Measurements from ENCODE around the gene CRAMP1. TPM values are rescaled to one million over a fixed set of nuclear protein-coding genes. Genes with fewer than 3 reads are reported as not detected.

CRAMP1 gene
- total RNA-seq, 1 donor from 2014 or later = 18.4 TPM

DNA sequence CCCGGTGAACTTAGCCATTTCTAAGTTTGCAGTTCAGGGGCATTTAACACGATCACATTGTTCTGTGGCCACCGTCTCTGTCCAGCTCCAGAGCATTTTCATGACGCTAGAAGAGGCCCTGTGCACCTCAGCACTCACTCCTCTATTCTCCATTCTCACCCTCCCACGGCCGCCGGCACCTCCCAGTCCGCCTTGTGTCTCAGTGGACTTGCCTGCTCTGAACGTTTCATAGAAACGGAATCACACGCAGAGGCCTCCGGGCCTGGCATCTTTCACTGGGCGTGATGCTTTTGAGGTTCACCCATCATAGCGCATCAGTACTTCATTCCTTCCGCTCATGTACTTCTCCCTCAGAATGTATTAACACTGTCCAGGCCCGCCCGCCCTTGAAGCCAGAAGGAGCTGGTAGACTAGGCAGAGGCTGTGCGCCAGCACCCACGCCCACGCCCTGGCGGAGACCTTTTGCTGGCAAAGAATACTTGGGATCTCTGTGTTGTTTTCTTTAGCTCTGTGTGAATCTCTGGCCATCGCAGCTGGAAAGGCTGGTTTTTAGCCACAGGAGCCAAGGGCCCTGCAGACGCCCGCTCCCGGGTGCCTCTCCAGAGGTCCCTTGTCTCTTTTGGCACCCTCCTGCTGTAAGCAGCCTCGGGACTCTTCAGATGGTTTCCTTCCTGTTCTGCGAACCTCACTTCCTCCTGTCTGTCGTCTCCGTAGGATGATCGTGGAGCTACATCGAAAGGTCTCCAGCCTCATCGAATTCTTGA lies 42.5 kb downstream of the CRAMP1 start:
- DNase-seq (ENCODE audit: extremely low read depth, low read depth, low spot score) = no peak

GRCh38 chr16:1655269-1655807 lies 43.2 kb downstream of the CRAMP1 start:
- DNase-seq (ENCODE audit: extremely low read depth, low read depth, low spot score) = no peak

GRCh38 chr16:1655909-1656807 lies 44.0 kb downstream of the CRAMP1 start:
- DNase-seq (ENCODE audit: extremely low read depth, low read depth, low spot score) = no peak

DNA sequence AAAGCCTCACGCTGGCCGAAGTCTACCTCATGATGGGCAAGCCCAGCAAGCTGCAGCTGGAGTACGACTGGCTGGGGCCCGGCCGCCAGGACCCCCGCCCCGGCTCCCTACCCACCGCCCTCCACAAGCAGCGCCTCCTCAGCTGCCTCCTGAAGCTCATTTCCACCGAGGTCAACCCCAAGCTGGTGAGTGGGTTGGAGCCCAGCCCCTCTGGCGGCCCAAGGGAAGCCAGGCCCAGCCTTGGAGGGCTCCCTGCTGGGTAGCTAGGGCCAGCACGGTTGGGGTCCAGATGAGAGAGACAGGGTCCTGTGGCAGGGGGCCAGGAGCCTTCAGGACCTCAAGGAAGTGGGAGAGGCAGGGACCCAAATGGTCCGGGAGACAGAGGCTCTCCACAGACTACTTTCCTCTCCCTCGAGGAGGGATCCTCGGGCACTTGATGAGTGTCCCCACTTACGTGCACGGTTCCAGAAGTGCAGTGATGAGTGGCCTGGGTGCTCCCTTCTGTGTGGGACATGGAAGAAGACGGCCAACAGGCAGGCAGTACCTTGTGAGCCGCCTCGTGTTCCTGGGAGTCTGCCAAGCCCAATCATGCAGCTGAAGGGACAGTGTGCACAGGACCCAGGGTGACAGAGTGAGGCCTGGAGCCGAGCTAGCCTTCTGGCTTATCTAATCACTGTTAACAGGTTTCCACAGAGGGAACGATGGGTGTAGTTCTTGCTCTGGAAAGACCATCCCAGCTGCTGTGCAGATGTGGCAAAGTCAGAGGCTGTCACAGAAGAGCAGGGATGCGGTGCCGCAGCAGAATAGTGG lies 44.9 kb downstream of the CRAMP1 start:
- DNase-seq (ENCODE audit: extremely low read depth, low read depth, low spot score) = no peak

DNA sequence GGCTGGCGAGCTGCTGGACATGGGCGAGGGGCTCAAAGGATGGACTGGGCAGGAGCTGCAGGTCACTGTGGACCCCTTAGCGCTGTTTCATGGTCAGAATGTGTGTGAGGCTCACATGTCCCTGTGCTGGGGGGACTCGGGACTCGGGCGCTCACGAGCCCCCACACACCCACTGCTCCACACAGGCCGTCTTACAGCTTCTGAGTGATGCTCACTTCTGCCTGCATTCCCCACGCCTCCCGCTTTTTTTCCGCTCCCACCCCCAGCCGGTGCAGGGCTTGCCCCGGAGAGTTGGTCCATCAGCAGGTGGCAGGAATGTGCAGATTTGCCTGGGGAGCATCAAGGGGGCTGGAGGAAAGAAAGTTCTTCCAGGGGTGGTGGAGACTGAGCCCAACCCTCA lies 45.7 kb downstream of the CRAMP1 start:
- DNase-seq (ENCODE audit: extremely low read depth, low read depth, low spot score) = no peak

DNA sequence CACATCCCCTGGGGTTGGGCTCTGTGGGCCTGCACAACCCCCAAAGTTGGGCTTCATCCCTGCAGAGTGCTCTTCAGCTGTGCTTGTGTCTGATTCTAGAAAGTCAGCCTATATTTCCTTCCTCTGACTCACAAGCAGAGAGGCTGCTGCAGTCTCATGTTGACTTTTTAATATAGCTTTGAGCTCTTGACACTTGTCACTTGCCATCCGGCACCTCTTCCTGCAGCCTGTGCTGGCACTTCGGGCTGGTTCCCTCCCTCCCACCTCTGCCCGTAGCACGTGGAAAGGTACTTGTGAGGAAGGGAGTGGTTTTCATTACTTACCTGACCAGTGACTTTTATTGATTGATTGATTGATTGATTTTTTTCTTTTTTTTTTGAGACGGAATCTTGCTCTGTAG lies 46.9 kb downstream of the CRAMP1 start:
- no peak for DNase-seq (ENCODE audit: extremely low read depth, low read depth, low spot score)

- no peak for DNase-seq (ENCODE audit: extremely low read depth, low read depth, low spot score)
Observed at GRCh38 chr16:1661826-1662225, 49.7 kb downstream of the CRAMP1 start.

DNA sequence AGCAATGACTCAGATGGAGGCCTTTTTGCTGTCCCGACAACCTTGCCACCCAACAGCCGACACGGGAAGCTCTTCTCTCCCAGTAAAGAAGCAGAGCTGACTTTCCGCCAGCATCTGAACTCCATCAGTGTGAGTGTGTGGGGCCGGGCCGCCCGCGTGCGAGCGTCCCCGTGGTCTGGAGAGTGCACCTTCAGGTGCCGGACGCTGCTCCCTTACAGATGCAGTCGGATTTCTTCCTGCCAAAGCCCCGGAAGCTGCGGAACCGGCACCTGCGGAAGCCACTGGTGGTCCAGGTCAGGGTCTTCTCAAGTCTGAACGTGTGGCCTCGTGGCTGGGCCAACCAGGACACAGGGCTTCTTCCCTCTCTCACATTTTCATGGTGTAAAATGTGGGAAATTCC lies 50.4 kb downstream of the CRAMP1 start:
- no peak for DNase-seq (ENCODE audit: extremely low read depth, low read depth, low spot score)

GRCh38 chr16:1665829-1666228 lies 53.7 kb downstream of the CRAMP1 start:
- DNase-seq (ENCODE audit: extremely low read depth, low read depth, low spot score) = no peak

DNA sequence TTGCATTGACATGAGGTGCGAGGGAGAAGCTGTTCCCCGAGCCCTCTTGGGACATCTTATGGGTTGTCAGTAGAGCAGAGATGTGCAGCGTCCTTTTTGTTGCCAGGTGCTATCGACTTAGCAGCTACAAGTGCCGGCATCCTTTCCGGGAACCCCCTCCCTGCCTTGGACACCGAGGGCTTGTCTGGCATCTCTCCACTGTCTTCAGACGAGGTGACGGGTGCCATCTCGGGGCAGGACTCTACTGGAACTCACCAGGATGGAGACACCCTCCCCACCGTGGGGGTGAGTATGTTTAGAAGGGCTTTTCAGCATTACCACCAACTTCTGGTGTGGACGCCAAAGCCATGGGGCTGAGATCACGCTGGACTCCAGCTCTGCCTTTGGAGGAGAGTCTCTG lies 54.2 kb downstream of the CRAMP1 start:
- no peak for DNase-seq (ENCODE audit: extremely low read depth, low read depth, low spot score)

GRCh38 chr16:1667271-1667670 lies 55.1 kb downstream of the CRAMP1 start:
- DNase-seq (ENCODE audit: extremely low read depth, low read depth, low spot score) = no peak

- DNase-seq (ENCODE audit: extremely low read depth, low read depth, low spot score) = no peak
Observed at GRCh38 chr16:1667916-1668315, 55.8 kb downstream of the CRAMP1 start.

GRCh38 chr16:1668612-1669319 lies 56.6 kb downstream of the CRAMP1 start:
- DNase-seq (ENCODE audit: extremely low read depth, low read depth, low spot score) = no peak

DNA sequence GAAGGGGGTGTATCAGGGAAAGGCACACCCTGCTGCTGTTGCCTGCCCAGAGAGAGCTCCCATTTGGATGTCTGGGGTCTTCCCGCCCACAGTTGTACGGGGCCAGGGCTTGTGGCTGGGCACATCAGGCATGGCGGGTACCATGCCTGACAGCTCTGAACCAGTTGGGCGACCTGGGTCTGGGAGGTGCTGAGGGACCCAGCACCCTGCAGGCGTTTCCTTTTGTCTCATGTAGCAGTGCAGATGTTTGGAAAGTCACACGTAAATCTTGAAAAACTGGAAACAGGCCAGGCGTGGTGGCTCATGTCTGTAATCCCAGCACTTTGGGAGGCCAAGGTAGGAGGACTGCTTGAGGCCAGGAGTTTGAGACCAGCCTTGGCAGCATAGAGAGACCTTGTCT lies 57.5 kb downstream of the CRAMP1 start:
- no peak for DNase-seq (ENCODE audit: extremely low read depth, low read depth, low spot score)

DNA sequence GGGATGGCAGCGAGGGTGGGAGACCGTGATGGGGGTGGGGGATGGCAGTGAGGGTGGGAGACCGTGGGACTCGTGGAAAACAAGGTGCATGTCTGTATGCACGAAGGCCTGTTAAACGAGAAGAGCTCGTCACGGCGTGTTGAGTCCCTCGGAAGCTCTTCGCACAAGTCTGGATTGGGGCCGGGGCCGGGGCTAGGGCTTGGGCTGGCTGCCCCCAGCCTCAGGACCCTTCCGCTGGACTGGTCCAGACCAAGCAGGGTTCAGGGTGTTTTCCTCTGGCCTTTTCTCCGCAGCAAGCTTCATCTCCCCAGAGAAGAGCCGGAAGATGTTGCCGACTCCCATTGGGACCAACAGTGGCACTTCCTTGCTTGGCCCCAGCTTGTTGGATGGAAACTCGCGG lies 58.2 kb downstream of the CRAMP1 start:
- no peak for DNase-seq (ENCODE audit: extremely low read depth, low read depth, low spot score)

DNA sequence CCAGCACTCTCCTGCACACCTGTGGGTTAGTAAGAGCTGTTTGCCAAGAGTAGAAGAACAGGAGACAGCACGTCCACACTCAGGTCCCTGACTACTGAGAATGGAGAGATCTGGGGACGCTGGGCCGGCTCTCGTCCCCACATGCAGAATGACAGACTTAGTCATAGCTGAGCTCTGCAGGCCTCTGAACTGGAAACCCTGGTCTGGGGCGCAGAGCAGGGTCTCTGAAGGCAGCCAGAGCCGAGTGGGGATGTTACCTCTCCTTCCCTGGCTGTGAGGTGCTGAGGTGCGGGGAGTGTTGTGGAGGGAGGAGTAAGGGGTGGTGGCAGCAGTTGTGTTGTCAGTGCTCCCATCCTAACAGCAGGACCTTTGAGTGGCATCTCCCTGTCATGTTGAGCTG lies 58.7 kb downstream of the CRAMP1 start:
- DNase-seq (ENCODE audit: extremely low read depth, low read depth, low spot score) = no peak

DNA sequence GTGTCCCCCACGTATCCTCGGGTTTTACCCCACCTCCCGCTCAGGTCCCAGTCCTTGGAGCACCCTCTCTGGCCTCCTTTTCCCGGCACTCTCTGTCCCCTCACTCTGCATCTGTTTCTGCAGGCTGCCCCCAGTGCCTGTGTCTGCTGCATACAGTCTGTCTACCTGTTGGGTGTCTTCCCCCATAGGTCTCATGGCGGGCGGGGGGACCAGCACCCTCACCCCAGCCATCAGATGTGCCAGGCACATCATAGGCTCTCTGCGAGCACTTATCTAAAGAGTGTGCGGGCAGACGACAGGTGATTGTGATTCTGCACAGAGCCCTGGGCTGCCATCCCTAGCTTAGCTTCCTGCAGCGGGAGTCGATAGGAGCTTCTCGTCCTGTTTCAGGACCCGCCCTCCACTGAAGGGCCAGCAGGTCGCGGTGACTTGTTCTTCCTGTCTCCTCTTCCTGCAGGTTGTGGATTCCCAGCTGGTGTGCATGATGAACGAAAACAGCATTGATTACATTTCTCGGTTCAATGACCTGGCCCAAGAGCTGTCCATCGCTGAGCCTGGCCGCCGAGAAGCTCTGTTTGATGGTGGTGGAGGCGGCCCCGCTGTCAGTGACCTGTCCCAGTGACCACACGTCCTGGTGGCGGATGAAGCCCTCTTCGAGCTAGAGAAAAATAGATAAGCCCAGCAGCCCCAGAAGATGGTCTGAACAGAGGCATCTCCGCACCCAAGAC lies 61.4 kb downstream of the CRAMP1 start:
- DNase-seq (ENCODE audit: extremely low read depth, low read depth, low spot score) = no peak

GRCh38 chr16:1674306-1674705 lies 62.1 kb downstream of the CRAMP1 start:
- DNase-seq (ENCODE audit: extremely low read depth, low read depth, low spot score) = no peak

GRCh38 chr16:1674751-1675664 lies 62.8 kb downstream of the CRAMP1 start:
- no peak for DNase-seq (ENCODE audit: extremely low read depth, low read depth, low spot score)

All from glomerular endothelial cell (primary cell).